Skeletal muscle tissue (tissue), 4 donors: Measurements from ENCODE around the gene GPR82. TPM values are rescaled to one million over a fixed set of nuclear protein-coding genes. Genes with fewer than 3 reads are reported as not detected.

Experiments
- H3K27ac ChIP-seq: one replicate; pipeline ENCODE4 v1.7.0; 2013; ENCODE audit warnings: mild to moderate bottlenecking, low read depth, low read length, inconsistent platforms
- H3K27me3 ChIP-seq, 3 donors: one replicate each; pipeline ENCODE4 v1.7.0; 2013; ENCODE audit warnings: low read length in 3 of 3; ENCODE audit not compliant: control insufficient read depth in 3 of 3, insufficient read depth in 3 of 3
- H3K36me3 ChIP-seq, 3 donors: one replicate each; pipeline ENCODE4 v1.7.0; 2013; ENCODE audit warnings: low read length in 3 of 3; ENCODE audit not compliant: control insufficient read depth in 3 of 3, insufficient read depth in 3 of 3
- H3K4me1 ChIP-seq, 3 donors: one replicate each; pipeline ENCODE4 v1.7.0; 2013; ENCODE audit warnings: low read length in 3 of 3, mild to moderate bottlenecking in 3 of 3; ENCODE audit not compliant: control insufficient read depth in 3 of 3, insufficient read depth in 3 of 3
- H3K4me3 ChIP-seq, 3 donors: one replicate each; pipeline ENCODE4 v1.7.0; 2013; ENCODE audit warnings: low read length in 3 of 3
- H3K9ac ChIP-seq, 3 donors: one replicate each; pipeline ENCODE4 v1.7.0; 2013; ENCODE audit warnings: low read length in 3 of 3, mild to moderate bottlenecking in 3 of 3, moderate library complexity in 2 of 3, low read depth in 1 of 3
- H3K9me3 ChIP-seq, 3 donors: one replicate each; pipeline ENCODE4 v1.7.0; 2013; ENCODE audit warnings: low read length in 3 of 3; ENCODE audit not compliant: control insufficient read depth in 3 of 3
- total RNA-seq: library from RNA; depleted of rRNA; stranded (reverse); fragments of >200 nt; gene quantifications from one replicate; pipeline ENCODE4 v1.2.3, GENCODE V29; 2014
- donor health status: Osteomylitis.

The GPR82 gene
- total RNA-seq, 1 donor from 2014 or later, result not detected

GRCh38 chrX:41734530-41734929 is 10.5 kb downstream of the GPR82 start:
- no peaks in the 10 kb centered on the region for H3K27me3 ChIP-seq

GRCh38 chrX:41737065-41737464 is 13.1 kb downstream of the GPR82 start:
- H3K27ac ChIP-seq, result no peak overlapping the region
- no peaks in the 10 kb centered on the region for H3K9me3 ChIP-seq
- no peaks in the 10 kb centered on the region for H3K36me3 ChIP-seq
- no peaks in the 10 kb centered on the region for H3K4me1 ChIP-seq
- H3K27me3 ChIP-seq, result no peaks in the 10 kb centered on the region
- no peak overlapping the region for H3K9ac ChIP-seq
- no peak overlapping the region for H3K4me3 ChIP-seq

More at GRCh38 chrX:41734530-41734929, 10.5 kb downstream of the GPR82 start:
- H3K9ac ChIP-seq, result no peak overlapping the region
- H3K4me1 ChIP-seq, result no peaks in the 10 kb centered on the region
- no peaks in the 10 kb centered on the region for H3K36me3 ChIP-seq
- no peaks in the 10 kb centered on the region for H3K9me3 ChIP-seq
- H3K4me3 ChIP-seq, result no peak overlapping the region
- H3K27ac ChIP-seq, result no peak overlapping the region

- H3K4me1 ChIP-seq, result no peaks in the 10 kb centered on the region
- no peak overlapping the region for H3K27ac ChIP-seq
- H3K27me3 ChIP-seq, result no peaks in the 10 kb centered on the region
- H3K9me3 ChIP-seq, result no peaks in the 10 kb centered on the region
- no peak overlapping the region for H3K9ac ChIP-seq
- H3K4me3 ChIP-seq, result no peak overlapping the region
- H3K36me3 ChIP-seq, result no peaks in the 10 kb centered on the region
These were observed 15.9 kb downstream of the GPR82 start for GRCh38 chrX:41739871-41740270.

- H3K9me3 ChIP-seq, result no peaks in the 10 kb centered on the region
- no peaks in the 10 kb centered on the region for H3K4me1 ChIP-seq
- no peaks in the 10 kb centered on the region for H3K36me3 ChIP-seq
- no peak overlapping the region for H3K4me3 ChIP-seq
- no peaks in the 10 kb centered on the region for H3K27me3 ChIP-seq
- H3K9ac ChIP-seq, result no peak overlapping the region
- no peak overlapping the region for H3K27ac ChIP-seq
These were observed 26.7 kb downstream of the GPR82 start for GRCh38 chrX:41750716-41751115.

GRCh38 chrX:41758401-41758800 is 34.4 kb downstream of the GPR82 start:
- Histone ChIP-seq H3K27ac (no peak overlapping the region), H3K9me3 (no peaks in the 10 kb centered on the region)

GRCh38 chrX:41759817-41760216 is 35.8 kb downstream of the GPR82 start:
- Histone ChIP-seq H3K4me1 (no peaks in the 10 kb centered on the region), H3K9ac (no peak overlapping the region), H3K27ac (no peak overlapping the region), H3K9me3 (no peaks in the 10 kb centered on the region), H3K27me3 (peaks cover 0 to 2% (median 0%) of the 10 kb centered on the region in 3 donors), H3K4me3 (no peak overlapping the region), H3K36me3 (no peaks in the 10 kb centered on the region)

More at GRCh38 chrX:41758401-41758800, 34.4 kb downstream of the GPR82 start:
- Histone ChIP-seq H3K9ac (no peak overlapping the region), H3K4me3 (no peak overlapping the region), H3K4me1 (no peaks in the 10 kb centered on the region), H3K36me3 (no peaks in the 10 kb centered on the region), H3K27me3 (no peaks in the 10 kb centered on the region)

- H3K9ac ChIP-seq, result no peak overlapping the region
- H3K36me3 ChIP-seq, result no peaks in the 10 kb centered on the region
- H3K27me3 ChIP-seq, result peaks cover 0 to 2% (median 0%) of the 10 kb centered on the region in 3 donors
- no peak overlapping the region for H3K4me3 ChIP-seq
- H3K27ac ChIP-seq, result no peak overlapping the region
- no peaks in the 10 kb centered on the region for H3K9me3 ChIP-seq
- H3K4me1 ChIP-seq, result no peaks in the 10 kb centered on the region
These were observed 37.2 kb downstream of the GPR82 start for GRCh38 chrX:41761169-41761568.

- H3K27ac ChIP-seq, result no peak overlapping the region
- H3K9ac ChIP-seq, result no peak overlapping the region
- no peak overlapping the region for H3K4me3 ChIP-seq
- no peaks in the 10 kb centered on the region for H3K36me3 ChIP-seq
- no peaks in the 10 kb centered on the region for H3K9me3 ChIP-seq
- H3K4me1 ChIP-seq, result no peaks in the 10 kb centered on the region
- H3K27me3 ChIP-seq, result peaks cover 0 to 2% (median 0%) of the 10 kb centered on the region in 3 donors
These were observed 37.7 kb downstream of the GPR82 start for GRCh38 chrX:41761702-41762101.

- Histone ChIP-seq H3K9ac (no peak overlapping the region), H3K27ac (no peak overlapping the region), H3K9me3 (no peaks in the 10 kb centered on the region), H3K36me3 (no peaks in the 10 kb centered on the region), H3K4me1 (peaks cover 0 to 4% (median 0%) of the 10 kb centered on the region in 3 donors), H3K27me3 (no peaks in the 10 kb centered on the region), H3K4me3 (no peak overlapping the region)
These were observed 55.1 kb downstream of the GPR82 start for GRCh38 chrX:41779030-41779564.
